DMS 273 (cell line): Measurements from ENCODE around the gene SLC5A6.

Experiments used
- DNase-seq: peaks from one replicate; lab custom pipeline; 2025; ENCODE audit not compliant: unreplicated experiment; lab: John Stamatoyannopoulos, UW

The SLC5A6 gene

GRCh38 chr2:27211943-27212625, at the start of gene SLC5A6, which contains the start of gene ATRAID:
SLC5A6 (minus strand) TSS chr2:27212268; CDS start chr2:27207650, 4,618 bp downstream.
ATRAID (plus strand) TSS chr2:27212041; CDS start chr2:27212369, 328 bp downstream.
- peak; percentile 96 for DNase-seq

- DNase-seq: no peak
These were observed 49.3 kb upstream of the SLC5A6 start for GRCh38 chr2:27261241-27261925.

- no peak for DNase-seq
These were observed 46.0 kb upstream of the SLC5A6 start for GRCh38 chr2:27258051-27258450.

GRCh38 chr2:27256855-27257454, 44.9 kb upstream of the SLC5A6 start:
- DNase-seq: no peak

- DNase-seq: no peak
These were observed 43.6 kb upstream of the SLC5A6 start for GRCh38 chr2:27255660-27256059.

GRCh38 chr2:27255187-27255586, 43.1 kb upstream of the SLC5A6 start:
- DNase-seq: no peak

- no peak for DNase-seq
These were observed 39.7 kb upstream of the SLC5A6 start for GRCh38 chr2:27251766-27252165.

- no peak for DNase-seq
These were observed 38.7 kb upstream of the SLC5A6 start for GRCh38 chr2:27250652-27251379.

GRCh38 chr2:27249891-27250651, 38.0 kb upstream of the SLC5A6 start:
- peak; percentile 85 for DNase-seq

GRCh38 chr2:27249159-27249890, 37.3 kb upstream of the SLC5A6 start:
- peak; percentile 45 for DNase-seq

GRCh38 chr2:27247893-27248292, 35.8 kb upstream of the SLC5A6 start:
- no peak for DNase-seq

- no peak for DNase-seq
These were observed 33.6 kb upstream of the SLC5A6 start for GRCh38 chr2:27245626-27246025.

- DNase-seq: no peak
These were observed 33.0 kb upstream of the SLC5A6 start for GRCh38 chr2:27245116-27245515.

- DNase-seq: no peak
These were observed 31.5 kb upstream of the SLC5A6 start for GRCh38 chr2:27243391-27244130.

- no peak for DNase-seq
These were observed 30.5 kb upstream of the SLC5A6 start for GRCh38 chr2:27242614-27242951.

GRCh38 chr2:27241761-27242613, 29.9 kb upstream of the SLC5A6 start:
- no peak for DNase-seq

- DNase-seq: no peak
These were observed 28.3 kb upstream of the SLC5A6 start for GRCh38 chr2:27240406-27240805.

- no peak for DNase-seq
These were observed 26.9 kb upstream of the SLC5A6 start for GRCh38 chr2:27238976-27239375.
